ENCODE measurements around the gene SLC45A2. TPM values are rescaled to one million over a fixed set of nuclear protein-coding genes. Genes with fewer than 3 reads are reported as not detected.
A peak's percentile ranks its signal among the peaks of the same experiment; 100 is the strongest.

Gene SLC45A2
- total RNA-seq, 2 donors from 2014 or later: 0.82 TPM; not detected in 1

GRCh38 chr5:33973271-33973670, 11.2 kb downstream of the SLC45A2 start:
- no peak overlapping the region for H3K4me3 ChIP-seq
- no peaks in the 10 kb centered on the region for H3K9me3 ChIP-seq
- no peak overlapping the region for H3K27ac ChIP-seq
- peaks cover 0 to 17% of the 10 kb centered on the region in 2 donors for H3K4me1 ChIP-seq
- H3K27me3 ChIP-seq: no peaks in the 10 kb centered on the region
- H3K36me3 ChIP-seq: no peaks in the 10 kb centered on the region
- TF ChIP-seq CTCF (IDR thresholded peaks at IDR 0.05): no peak
- DNase-seq (ENCODE audit: low spot score): no peak

GRCh38 chr5:33969572-33970452, 14.7 kb downstream of the SLC45A2 start:
- peak; percentile 40 to 78 for TF ChIP-seq CTCF (IDR thresholded peaks at IDR 0.05)
- Histone ChIP-seq H3K4me3 (no peak overlapping the region), H3K36me3 (no peaks in the 10 kb centered on the region), H3K27me3 (no peaks in the 10 kb centered on the region), H3K9me3 (no peaks in the 10 kb centered on the region), H3K4me1 (peaks cover 0 to 6% of the 10 kb centered on the region in 2 donors), H3K27ac (no peak overlapping the region)
- DNase-seq (ENCODE audit: low spot score): no peak

- Histone ChIP-seq H3K9me3 (no peaks in the 10 kb centered on the region), H3K27ac (no peak overlapping the region), H3K4me3 (no peak overlapping the region), H3K36me3 (no peaks in the 10 kb centered on the region), H3K4me1 (no peaks in the 10 kb centered on the region), H3K27me3 (no peaks in the 10 kb centered on the region)
- TF ChIP-seq CTCF (IDR thresholded peaks at IDR 0.05): no peak
- no peak for DNase-seq (ENCODE audit: low spot score)
Observed at GRCh38 chr5:33968211-33969005, 16.1 kb downstream of the SLC45A2 start.

- Histone ChIP-seq H3K27me3 (no peaks in the 10 kb centered on the region), H3K36me3 (no peaks in the 10 kb centered on the region), H3K9me3 (no peaks in the 10 kb centered on the region), H3K27ac (no peak overlapping the region), H3K4me3 (no peak overlapping the region), H3K4me1 (no peaks in the 10 kb centered on the region)
- DNase-seq (ENCODE audit: low spot score): no peak
- TF ChIP-seq CTCF (IDR thresholded peaks at IDR 0.05): no peak
Observed at GRCh38 chr5:33966805-33967204, 17.7 kb downstream of the SLC45A2 start.

- Histone ChIP-seq H3K36me3 (no peaks in the 10 kb centered on the region), H3K4me3 (no peak overlapping the region), H3K4me1 (no peaks in the 10 kb centered on the region), H3K27me3 (no peaks in the 10 kb centered on the region), H3K9me3 (no peaks in the 10 kb centered on the region), H3K27ac (no peak overlapping the region)
- no peak for DNase-seq (ENCODE audit: low spot score)
- TF ChIP-seq CTCF (IDR thresholded peaks at IDR 0.05): no peak
Observed at GRCh38 chr5:33964132-33964700, 20.3 kb downstream of the SLC45A2 start.
